HT-29 (cell line): Measurements from ENCODE around the gene GRHL3. TPM values are rescaled to one million over a fixed set of nuclear protein-coding genes. Genes with fewer than 3 reads are reported as not detected.

Experiments used
- DNase-seq: peaks from one replicate; pipeline ENCODE4 v3.0.0-alpha.2; 2015; ENCODE audit warnings: low spot score
- total RNA-seq: library from RNA; depleted of rRNA; stranded (reverse); fragments of >200 nt; shearing (Covaris generic); gene quantifications from 2 replicates; pipeline ENCODE4 v1.2.3, GENCODE V29; 2014

GRHL3 gene
- total RNA-seq, 1 experiment from 2014 or later, result 5.5 TPM

GRCh38 chr1:24293392-24294227 lies 25.5 kb upstream of the GRHL3 start:
- no peak for DNase-seq

GRCh38 chr1:24294228-24294672 lies 24.9 kb upstream of the GRHL3 start:
- peak; percentile 72 for DNase-seq

- DNase-seq, result peak; percentile 93
These were observed 24.3 kb upstream of the GRHL3 start for GRCh38 chr1:24294716-24295371.

GRCh38 chr1:24295535-24295934 lies 23.6 kb upstream of the GRHL3 start:
- DNase-seq, result no peak

GRCh38 chr1:24297187-24297851 lies 21.8 kb upstream of the GRHL3 start:
- DNase-seq, result no peak

- no peak for DNase-seq
These were observed 21.3 kb upstream of the GRHL3 start for GRCh38 chr1:24297852-24298232.

- no peak for DNase-seq
These were observed 20.6 kb upstream of the GRHL3 start for GRCh38 chr1:24298606-24299005.

- no peak for DNase-seq
These were observed 19.3 kb upstream of the GRHL3 start for GRCh38 chr1:24299901-24300300.

- no peak for DNase-seq
These were observed 18.0 kb upstream of the GRHL3 start for GRCh38 chr1:24300971-24301784.

- no peak for DNase-seq
These were observed 17.4 kb upstream of the GRHL3 start for GRCh38 chr1:24301785-24302175.

- no peak for DNase-seq
These were observed 16.9 kb upstream of the GRHL3 start for GRCh38 chr1:24302209-24302611.

- DNase-seq, result no peak
These were observed 15.6 kb upstream of the GRHL3 start for GRCh38 chr1:24303600-24303999.

GRCh38 chr1:24304763-24305162 lies 14.4 kb upstream of the GRHL3 start:
- DNase-seq, result no peak

- DNase-seq, result no peak
These were observed 10.7 kb upstream of the GRHL3 start for GRCh38 chr1:24308365-24309015.

- no peak for DNase-seq
These were observed 9.2 kb upstream of the GRHL3 start for GRCh38 chr1:24309762-24310485.

GRCh38 chr1:24311234-24311633 lies 7.9 kb upstream of the GRHL3 start:
- no peak for DNase-seq

- no peak for DNase-seq
These were observed 7.4 kb upstream of the GRHL3 start for GRCh38 chr1:24311741-24312140.

- no peak for DNase-seq
These were observed 3.8 kb upstream of the GRHL3 start for GRCh38 chr1:24315391-24315790.

GRCh38 chr1:24316645-24317044 lies 2.5 kb upstream of the GRHL3 start:
- DNase-seq, result no peak

GRCh38 chr1:24317081-24317480 lies 2.1 kb upstream of the GRHL3 start:
- DNase-seq, result peak; percentile 47
